ENCODE results near the gene AMIGO3. TPM values are rescaled to one million over a fixed set of nuclear protein-coding genes. Genes with fewer than 3 reads are reported as not detected.

AMIGO3 gene
- total RNA-seq, 2 donors from 2014 or later = 1.4 to 12.4 TPM

DNA sequence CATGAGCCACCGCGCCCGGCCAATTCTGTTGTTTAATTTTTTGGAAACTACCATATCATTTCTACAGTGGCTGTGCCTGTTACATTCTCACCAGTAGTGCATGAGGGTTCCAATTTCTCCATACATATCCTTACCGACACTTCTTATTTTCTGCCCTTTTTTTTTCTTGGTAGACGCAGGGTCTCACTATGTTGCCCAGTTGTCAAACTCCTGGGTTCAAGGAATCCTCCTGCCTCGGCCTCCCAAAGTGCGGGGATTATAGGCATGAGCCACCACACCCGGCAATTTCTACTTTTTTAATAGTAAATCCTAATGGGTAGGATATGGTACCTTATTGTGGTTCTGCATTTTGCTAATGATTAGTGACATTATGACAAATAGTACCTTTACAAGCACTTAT lies 9.6 kb downstream of the AMIGO3 start:
- TF ChIP-seq POLR2A (IDR thresholded peaks at IDR 0.05) = no peak
- TF ChIP-seq, protein P1, sequence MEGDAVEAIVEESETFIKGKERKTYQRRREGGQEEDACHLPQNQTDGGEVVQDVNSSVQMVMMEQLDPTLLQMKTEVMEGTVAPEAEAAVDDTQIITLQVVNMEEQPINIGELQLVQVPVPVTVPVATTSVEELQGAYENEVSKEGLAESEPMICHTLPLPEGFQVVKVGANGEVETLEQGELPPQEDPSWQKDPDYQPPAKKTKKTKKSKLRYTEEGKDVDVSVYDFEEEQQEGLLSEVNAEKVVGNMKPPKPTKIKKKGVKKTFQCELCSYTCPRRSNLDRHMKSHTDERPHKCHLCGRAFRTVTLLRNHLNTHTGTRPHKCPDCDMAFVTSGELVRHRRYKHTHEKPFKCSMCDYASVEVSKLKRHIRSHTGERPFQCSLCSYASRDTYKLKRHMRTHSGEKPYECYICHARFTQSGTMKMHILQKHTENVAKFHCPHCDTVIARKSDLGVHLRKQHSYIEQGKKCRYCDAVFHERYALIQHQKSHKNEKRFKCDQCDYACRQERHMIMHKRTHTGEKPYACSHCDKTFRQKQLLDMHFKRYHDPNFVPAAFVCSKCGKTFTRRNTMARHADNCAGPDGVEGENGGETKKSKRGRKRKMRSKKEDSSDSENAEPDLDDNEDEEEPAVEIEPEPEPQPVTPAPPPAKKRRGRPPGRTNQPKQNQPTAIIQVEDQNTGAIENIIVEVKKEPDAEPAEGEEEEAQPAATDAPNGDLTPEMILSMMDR (IDR thresholded peaks at IDR 0.05) = no peak
- no peak for TF ChIP-seq POLR2AphosphoS5 (IDR thresholded peaks at IDR 0.05)
- peaks cover 0 to 4% of the 10 kb centered on the region in 2 donors for H3K36me3 ChIP-seq
- intact Hi-C loops (cut with DNase I) = no loop called here

GRCh38 chr3:49707113-49707480 lies 12.4 kb downstream of the AMIGO3 start:
- H3K9me3 ChIP-seq = no peaks in the 10 kb centered on the region
- H3K36me3 ChIP-seq = peaks cover 0 to 4% of the 10 kb centered on the region in 2 donors
- TF ChIP-seq POLR2A (IDR thresholded peaks at IDR 0.05) (no peak), POLR2AphosphoS5 (IDR thresholded peaks at IDR 0.05) (no peak)
- TF ChIP-seq, protein P1 (IDR thresholded peaks at IDR 0.05) = no peak
- no peak for DNase-seq (ENCODE audit: low spot score)
- H3K27me3 ChIP-seq (replicated peaks; ENCODE audit: insufficient read depth) = no peaks in the 10 kb centered on the region
- H3K4me1 ChIP-seq (replicated peaks) = no peaks in the 10 kb centered on the region
- H3K4me3 ChIP-seq = no peak overlapping the region
- 75% methylated on average over 4 of the region's 4 CpGs for WGBS
- intact Hi-C loops (cut with DNase I) = no loop called here
- H3K27ac ChIP-seq = no peak overlapping the region

More for the DNA sequence above, 9.6 kb downstream of the AMIGO3 start:
- Histone ChIP-seq H3K27ac (no peak overlapping the region), H3K4me3 (no peak overlapping the region), H3K27me3 (replicated peaks; ENCODE audit: insufficient read depth) (no peaks in the 10 kb centered on the region), H3K4me1 (replicated peaks) (no peaks in the 10 kb centered on the region), H3K9me3 (no peaks in the 10 kb centered on the region)
- no peak for DNase-seq (ENCODE audit: low spot score)
- WGBS = 96% methylated on average over 8 of the region's 8 CpGs

DNA sequence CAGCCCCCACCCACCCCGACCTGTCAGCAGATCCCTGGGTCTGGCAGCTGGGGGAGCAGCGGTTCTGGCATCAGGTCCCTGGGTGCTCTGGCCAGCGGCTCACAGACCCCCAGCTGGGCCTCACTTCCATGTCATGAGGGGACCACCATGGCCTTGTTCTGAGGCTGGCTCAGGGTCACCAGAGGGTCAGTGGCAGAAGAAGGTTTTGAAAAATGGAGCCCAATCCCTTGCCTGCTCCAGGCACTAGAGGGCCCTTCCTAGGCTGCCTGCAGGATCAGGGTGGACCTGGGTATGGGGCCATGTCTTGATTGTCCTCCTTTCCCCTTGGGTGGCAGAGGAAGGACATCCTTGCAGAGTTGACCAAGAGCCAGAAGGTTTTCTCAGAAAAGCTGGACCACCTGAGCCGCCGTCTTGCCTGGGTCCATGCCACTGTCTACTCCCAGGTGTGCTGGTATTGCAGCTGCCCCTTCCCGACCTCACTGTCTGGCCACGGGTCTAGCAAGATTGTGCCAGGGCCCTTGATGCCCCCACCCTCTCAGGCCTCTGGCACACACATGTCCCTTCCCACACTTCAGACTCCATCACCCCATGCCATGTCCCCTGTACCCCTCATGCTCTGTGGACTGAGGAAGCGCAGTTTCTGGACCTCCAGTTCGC lies 12.9 kb downstream of the AMIGO3 start:
- WGBS = 78% methylated on average over 9 of the region's 9 CpGs
- Histone ChIP-seq H3K27ac (no peak overlapping the region), H3K4me1 (replicated peaks) (no peaks in the 10 kb centered on the region), H3K4me3 (no peak overlapping the region), H3K9me3 (no peaks in the 10 kb centered on the region), H3K27me3 (replicated peaks; ENCODE audit: insufficient read depth) (no peaks in the 10 kb centered on the region), H3K36me3 (peaks cover 0 to 4% of the 10 kb centered on the region in 2 donors)
- no peak for DNase-seq (ENCODE audit: low spot score)
- TF ChIP-seq POLR2A (IDR thresholded peaks at IDR 0.05) (no peak), POLR2AphosphoS5 (IDR thresholded peaks at IDR 0.05) (no peak)
- TF ChIP-seq, protein P1 (IDR thresholded peaks at IDR 0.05) = no peak
- intact Hi-C loops (cut with DNase I) = no loop called here

- intact Hi-C loops (cut with DNase I) = no loop called here
- DNase-seq (ENCODE audit: low spot score) = no peak
- no peak overlapping the region for H3K27ac ChIP-seq
- H3K27me3 ChIP-seq (replicated peaks; ENCODE audit: insufficient read depth) = no peaks in the 10 kb centered on the region
- H3K4me3 ChIP-seq = no peak overlapping the region
- H3K36me3 ChIP-seq = peaks cover 0 to 4% of the 10 kb centered on the region in 2 donors
- H3K4me1 ChIP-seq (replicated peaks) = no peaks in the 10 kb centered on the region
- TF ChIP-seq, protein P1 (IDR thresholded peaks at IDR 0.05) = no peak
- no peak for TF ChIP-seq POLR2AphosphoS5 (IDR thresholded peaks at IDR 0.05)
- no peak for TF ChIP-seq POLR2A (IDR thresholded peaks at IDR 0.05)
- H3K9me3 ChIP-seq = no peaks in the 10 kb centered on the region
- 97% methylated on average over 14 of the region's 17 CpGs for WGBS
Observed at GRCh38 chr3:49705390-49705960, 14.0 kb downstream of the AMIGO3 start.

DNA sequence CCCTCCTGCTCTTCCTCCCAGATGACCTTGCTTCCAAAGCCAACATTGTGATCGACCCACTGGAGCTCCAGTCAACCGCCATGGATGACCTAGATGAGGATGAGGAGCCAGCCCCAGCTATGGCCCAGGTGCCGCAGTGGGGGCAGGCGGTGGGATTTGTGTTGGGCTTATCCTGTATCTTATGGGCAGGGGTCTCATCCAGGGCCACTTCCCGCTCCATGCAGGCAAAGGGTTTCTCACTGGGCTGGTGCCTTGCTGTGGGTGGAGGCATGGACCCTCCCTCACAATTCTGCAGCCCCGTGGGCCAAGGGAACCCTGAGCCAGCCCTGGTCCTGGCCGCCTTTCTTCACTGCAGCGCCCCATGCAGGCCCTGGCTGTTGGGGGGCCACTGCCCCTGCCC lies 14.9 kb downstream of the AMIGO3 start:
- no peak overlapping the region for H3K4me3 ChIP-seq
- no peak for TF ChIP-seq POLR2A (IDR thresholded peaks at IDR 0.05)
- TF ChIP-seq POLR2AphosphoS5 (IDR thresholded peaks at IDR 0.05) = no peak
- TF ChIP-seq, protein P1 (IDR thresholded peaks at IDR 0.05) = no peak
- intact Hi-C loops (cut with DNase I) = loop anchor here (5.0 kb wide), 2 partner anchors 138 to 203 kb away; no protein-coding TSS in a partner anchor
- peaks cover 0 to 4% of the 10 kb centered on the region in 2 donors for H3K36me3 ChIP-seq
- DNase-seq (ENCODE audit: low spot score) = no peak
- H3K27ac ChIP-seq = no peak overlapping the region
- no peaks in the 10 kb centered on the region for H3K9me3 ChIP-seq
- no peaks in the 10 kb centered on the region for H3K27me3 ChIP-seq (replicated peaks; ENCODE audit: insufficient read depth)
- WGBS = 89% methylated on average over 8 of the region's 8 CpGs
- H3K4me1 ChIP-seq (replicated peaks) = no peaks in the 10 kb centered on the region

Measured in prostate gland (tissue), 2 donors.